MG63 (cell line): ENCODE results near the gene CFAP57. TPM values are rescaled to one million over a fixed set of nuclear protein-coding genes. Genes with fewer than 3 reads are reported as not detected.

Source experiments
- DNase-seq: peaks from one replicate; pipeline ENCODE4 v3.0.0-alpha.2; 2020
- H3K27me3 ChIP-seq: fragments of 250-450 bp; sonication (Bioruptor Pico); 2 replicates; pipeline ENCODE4 v1.5.1; 2020; ENCODE audit warnings: mild to moderate bottlenecking, moderate library complexity
- H3K36me3 ChIP-seq: fragments of 250-450 bp; sonication (Bioruptor Pico); 2 replicates; pipeline ENCODE4 v1.5.1; 2020; ENCODE audit warnings: mild to moderate bottlenecking, moderate library complexity
- H3K4me3 ChIP-seq: fragments of 250-450 bp; sonication (Bioruptor Pico); 2 replicates; pipeline ENCODE4 v1.5.1; 2020; ENCODE audit warnings: mild to moderate bottlenecking, moderate library complexity
- H3K9me3 ChIP-seq: fragments of 250-450 bp; sonication (Bioruptor Pico); 2 replicates; pipeline ENCODE4 v1.5.1; 2020; ENCODE audit warnings: mild to moderate bottlenecking, moderate library complexity
- total RNA-seq: library from RNA; depleted of rRNA; stranded (reverse); fragments of >200 nt; shearing (Covaris generic); gene quantifications from 2 replicates; pipeline ENCODE4 v1.2.3, GENCODE V29; 2014; ENCODE audit warnings: low replicate concordance; rRNA removed

Gene CFAP57
- total RNA-seq, 1 experiment from 2014 or later: 0.56 TPM

GRCh38 chr1:43292216-43292615 is 120.1 kb downstream of the CFAP57 start:
- no peaks in the 10 kb centered on the region for H3K36me3 ChIP-seq
- no peaks in the 10 kb centered on the region for H3K9me3 ChIP-seq
- H3K4me3 ChIP-seq: no peak overlapping the region
- H3K27me3 ChIP-seq: no peaks in the 10 kb centered on the region; the same call in 1 of the 2 replicates
- DNase-seq: no peak

- Histone ChIP-seq H3K36me3 (no peaks in the 10 kb centered on the region), H3K4me3 (no peak overlapping the region), H3K9me3 (no peaks in the 10 kb centered on the region), H3K27me3 (no peaks in the 10 kb centered on the region; the same call in 1 of the 2 replicates)
- no peak for DNase-seq
Measured at GRCh38 chr1:43292679-43293078, 120.5 kb downstream of the CFAP57 start.

- Histone ChIP-seq H3K9me3 (no peaks in the 10 kb centered on the region), H3K4me3 (no peak overlapping the region), H3K36me3 (no peaks in the 10 kb centered on the region), H3K27me3 (no peaks in the 10 kb centered on the region; the same call in 1 of the 2 replicates)
- DNase-seq: no peak
Measured at GRCh38 chr1:43293176-43293575, 121.0 kb downstream of the CFAP57 start.

DNA sequence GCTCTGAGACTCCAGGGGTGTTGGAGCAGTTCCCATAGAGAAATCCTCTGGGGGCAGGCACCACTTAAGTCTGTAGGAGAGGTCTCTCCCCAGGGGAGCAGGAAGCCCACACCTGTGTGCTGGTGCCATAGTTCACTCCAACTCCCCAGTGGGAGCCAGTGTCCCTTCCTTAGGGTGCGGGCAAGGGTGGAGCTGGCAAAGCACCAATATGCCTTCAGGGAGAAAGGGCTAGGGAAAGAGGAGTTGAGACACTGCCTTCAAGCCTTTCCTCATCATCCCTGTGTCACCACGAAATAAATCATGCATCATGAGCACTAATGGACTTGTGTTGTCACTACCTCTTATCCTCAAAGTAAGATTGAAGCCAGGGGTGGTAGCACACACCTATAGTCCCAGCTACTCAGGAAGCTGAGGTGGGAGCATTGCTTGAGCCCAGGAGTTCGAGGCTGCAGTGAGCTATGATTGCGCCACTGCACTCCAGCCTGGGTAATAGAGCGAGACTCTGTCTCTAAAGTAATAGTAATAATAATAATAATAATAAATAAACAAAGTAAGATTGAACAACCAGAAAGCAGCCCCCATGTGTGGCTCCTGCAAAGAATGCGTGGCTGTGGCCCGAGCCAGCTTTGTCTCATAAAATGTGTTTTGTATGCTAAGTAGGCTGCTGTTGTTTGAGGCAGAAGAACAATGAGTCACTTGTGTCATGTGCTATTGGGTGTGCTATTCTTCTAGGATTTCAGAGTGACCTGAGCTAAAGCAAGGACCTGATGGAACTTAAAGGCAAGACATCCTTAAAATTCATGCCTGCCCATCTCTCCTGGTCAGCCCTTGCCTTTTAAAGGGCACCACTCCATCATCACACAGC is 122.0 kb downstream of the CFAP57 start:
- Histone ChIP-seq H3K36me3 (no peaks in the 10 kb centered on the region), H3K4me3 (no peak overlapping the region), H3K9me3 (no peaks in the 10 kb centered on the region), H3K27me3 (no peaks in the 10 kb centered on the region)
- DNase-seq: no peak

DNA sequence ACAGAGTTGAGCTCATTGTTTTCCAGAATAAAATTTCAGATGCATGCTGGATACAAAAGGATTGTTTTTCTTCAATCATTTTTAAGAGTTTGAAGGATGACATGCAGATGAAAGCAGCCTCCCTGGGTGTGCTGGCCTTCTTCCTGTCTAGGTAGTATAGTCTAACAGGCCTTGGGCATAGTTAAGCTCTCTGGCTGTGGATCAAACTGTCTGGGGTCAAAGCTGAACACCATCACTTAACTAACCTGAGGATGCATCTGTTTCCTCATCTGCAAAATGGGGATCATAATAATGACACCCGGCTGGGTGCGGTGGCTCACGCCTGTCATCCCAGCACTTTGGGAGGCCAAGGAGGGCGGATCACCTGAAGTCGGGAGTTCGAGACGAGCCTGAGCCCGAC is 122.6 kb downstream of the CFAP57 start:
- no peaks in the 10 kb centered on the region for H3K36me3 ChIP-seq
- no peaks in the 10 kb centered on the region for H3K27me3 ChIP-seq
- no peak for DNase-seq
- H3K9me3 ChIP-seq: no peaks in the 10 kb centered on the region
- no peak overlapping the region for H3K4me3 ChIP-seq

- H3K9me3 ChIP-seq: no peaks in the 10 kb centered on the region
- no peaks in the 10 kb centered on the region for H3K36me3 ChIP-seq
- no peaks in the 10 kb centered on the region for H3K27me3 ChIP-seq
- no peak for DNase-seq
- H3K4me3 ChIP-seq: no peak overlapping the region
Measured at GRCh38 chr1:43296207-43296606, 124.1 kb downstream of the CFAP57 start.

DNA sequence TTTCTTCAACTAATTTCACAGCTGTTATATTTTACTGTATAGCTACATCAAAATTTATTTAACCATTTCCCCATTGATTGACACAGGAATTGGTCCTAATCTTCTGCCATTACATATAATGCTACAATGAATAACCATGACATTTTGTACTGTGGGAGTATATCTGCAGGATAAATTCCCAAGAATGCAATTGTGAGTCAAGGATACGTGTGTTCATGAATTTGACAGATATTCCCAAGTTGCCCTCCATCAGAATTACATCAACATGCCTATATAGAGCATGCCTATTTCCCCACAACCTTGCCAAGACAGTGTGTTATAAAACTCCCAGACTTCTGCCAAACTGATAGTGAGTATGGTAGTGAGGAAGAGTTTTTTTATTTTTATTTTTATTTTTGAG is 125.9 kb downstream of the CFAP57 start:
- H3K4me3 ChIP-seq: no peak overlapping the region
- no peak for DNase-seq

GRCh38 chr1:43299101-43299500 is 127.0 kb downstream of the CFAP57 start:
- H3K36me3 ChIP-seq: no peaks in the 10 kb centered on the region
- no peak for DNase-seq
- no peak overlapping the region for H3K4me3 ChIP-seq
- H3K27me3 ChIP-seq: no peaks in the 10 kb centered on the region
- H3K9me3 ChIP-seq: no peaks in the 10 kb centered on the region

More for the DNA sequence above, 125.9 kb downstream of the CFAP57 start:
- H3K36me3 ChIP-seq: no peaks in the 10 kb centered on the region
- H3K27me3 ChIP-seq: no peaks in the 10 kb centered on the region
- no peaks in the 10 kb centered on the region for H3K9me3 ChIP-seq

DNA sequence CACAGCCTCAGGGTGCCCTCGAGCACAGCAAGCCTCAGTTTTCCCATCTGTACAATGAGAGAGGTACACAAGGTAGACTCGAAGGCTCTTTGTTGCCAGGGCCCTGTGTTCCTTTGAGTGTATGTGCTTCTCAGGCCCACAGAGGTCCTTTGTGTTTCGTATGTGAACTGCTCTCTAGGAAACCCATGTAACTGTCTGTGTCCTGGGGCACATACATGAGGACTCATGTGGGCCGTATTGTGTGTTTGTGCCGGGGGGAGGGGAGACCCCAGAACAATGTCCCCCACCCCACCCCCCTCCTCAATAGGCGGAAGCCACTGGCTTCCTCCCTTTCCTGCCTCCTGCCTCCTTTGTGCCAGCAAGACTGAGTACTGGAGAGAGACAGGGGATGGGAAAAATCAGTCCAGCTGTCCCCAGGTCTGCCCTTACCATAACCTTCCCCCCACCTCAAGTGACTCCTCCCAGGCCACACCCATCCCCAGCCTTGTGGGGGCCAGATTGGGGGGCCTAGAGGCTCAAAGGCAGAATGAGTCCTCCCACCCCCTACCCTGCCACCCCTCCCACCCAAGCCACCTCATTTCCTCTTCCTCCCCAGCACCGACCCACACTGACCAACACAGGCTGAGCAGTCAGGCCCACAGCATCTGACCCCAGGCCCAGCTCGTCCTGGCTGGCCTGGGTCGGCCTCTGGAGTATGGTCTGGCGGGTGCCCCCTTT is 128.4 kb downstream of the CFAP57 start, which contains the start of gene TIE1:
TSS of gene TIE1 (plus strand) at position 605 of the 717 bp plus-strand sequence. CDS start at position 695, 90 bp downstream.
- Histone ChIP-seq H3K9me3 (no peaks in the 10 kb centered on the region), H3K27me3 (no peaks in the 10 kb centered on the region), H3K4me3 (no peak within 1 kb of the TSS), H3K36me3 (no peaks in the 10 kb centered on the region)
- DNase-seq: no peak

- no peak for DNase-seq
- Histone ChIP-seq H3K27me3 (no peaks in the 10 kb centered on the region), H3K9me3 (no peaks in the 10 kb centered on the region), H3K4me3 (no peak overlapping the region), H3K36me3 (no peaks in the 10 kb centered on the region)
Measured at GRCh38 chr1:43302201-43302600, 130.1 kb downstream of the CFAP57 start.

DNA sequence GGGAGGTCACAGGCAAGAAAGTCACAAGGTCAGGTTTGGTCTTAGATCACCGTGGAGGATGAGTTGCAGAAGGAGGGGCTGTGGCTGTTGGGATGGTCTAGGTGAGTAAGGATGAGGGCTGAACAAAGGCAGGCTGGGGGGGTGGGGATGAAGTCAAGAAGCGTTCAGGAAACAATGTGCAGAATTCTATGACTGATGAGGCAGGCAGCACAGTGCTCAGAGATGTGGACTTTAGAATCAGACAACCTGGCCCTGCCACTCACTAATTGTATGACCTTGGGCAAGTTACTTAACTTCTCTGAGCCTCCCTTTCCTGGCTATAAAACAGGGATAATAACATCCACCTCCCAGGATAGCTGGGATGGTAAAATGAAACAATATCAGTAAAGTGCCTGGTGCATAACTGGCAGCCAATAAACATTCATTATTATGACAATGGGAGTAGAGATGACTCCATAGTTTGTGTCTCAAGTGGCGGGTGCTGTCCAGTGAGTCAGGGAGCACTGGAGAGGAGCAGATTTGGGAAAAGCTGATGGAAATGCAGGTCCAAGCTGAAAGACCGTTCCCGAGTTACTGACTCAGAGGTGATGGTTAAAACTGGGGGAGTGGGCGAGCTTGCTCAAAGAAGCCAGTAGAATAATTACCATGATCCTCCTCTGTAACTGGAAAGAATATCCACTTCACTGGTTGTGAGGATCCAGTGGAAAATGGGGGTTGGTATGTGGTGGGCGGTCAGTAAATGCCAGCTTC is 130.8 kb downstream of the CFAP57 start:
- Histone ChIP-seq H3K4me3 (no peak overlapping the region), H3K27me3 (no peaks in the 10 kb centered on the region), H3K36me3 (no peaks in the 10 kb centered on the region), H3K9me3 (no peaks in the 10 kb centered on the region)
- DNase-seq: peak; percentile 23

- no peaks in the 10 kb centered on the region for H3K27me3 ChIP-seq
- no peaks in the 10 kb centered on the region for H3K36me3 ChIP-seq
- no peaks in the 10 kb centered on the region for H3K9me3 ChIP-seq
- H3K4me3 ChIP-seq: no peak overlapping the region
- DNase-seq: no peak
Measured at GRCh38 chr1:43303471-43304313, 131.6 kb downstream of the CFAP57 start.

Other genes with a start within 250 kb of the CFAP57 start
- 70.3 and 127 TPM in 2 replicates for gene SLC2A1, start 213.5 kb upstream of the CFAP57 start, total RNA-seq
- gene EBNA1BP2, start within 50 bp of the CFAP57 start, total RNA-seq: 339 and 360 TPM in 2 replicates
- gene TMEM125, start 97.7 kb downstream of the CFAP57 start, total RNA-seq: not detected in 2 replicates
- gene C1orf210, start 113.3 kb downstream of the CFAP57 start, total RNA-seq: not detected in 2 replicates
- 0.20 TPM in 1 of 2 replicates, not detected in the other for gene TIE1, start 128.7 kb downstream of the CFAP57 start, total RNA-seq
- not detected in 2 replicates for gene MPL, start 165.5 kb downstream of the CFAP57 start, total RNA-seq
- 152 and 260 TPM in 2 replicates for gene CDC20, start 186.7 kb downstream of the CFAP57 start, total RNA-seq
- 101 and 118 TPM in 2 replicates for gene ELOVL1, start 195.7 kb downstream of the CFAP57 start, total RNA-seq
- gene MED8, start 217.5 kb downstream of the CFAP57 start, total RNA-seq: 51.1 and 60.4 TPM in 2 replicates
- gene SZT2, start 217.6 kb downstream of the CFAP57 start, total RNA-seq: 2.5 and 4.9 TPM in 2 replicates